GM12878 (cell line): Measurements from ENCODE around the gene CCL7.

ENCODE experiments used
- EGR1 ChIP-seq, 2 experiments: IDR thresholded peaks; 1 replicate in 1 of 2; 2 replicates in 1 of 2; pipeline ENCODE4 v1.6.1; 2011 to 2012; ENCODE audit warnings: low read depth in 2 of 2, low read length in 2 of 2, borderline replicate concordance in 1 of 2, mild to moderate bottlenecking in 1 of 2, moderate library complexity in 1 of 2
- EP300 ChIP-seq, 2 experiments: fragments of 150-350 bp in 1 of 2; IDR thresholded peaks; 2 replicates each; pipeline ENCODE4 v1.6.1; 2011 to 2012; ENCODE audit warnings: low read depth in 2 of 2, low read length in 2 of 2, borderline replicate concordance in 1 of 2, improper control_type of control experiment in 1 of 2, inconsistent platforms in 1 of 2; ENCODE audit not compliant: control insufficient read depth in 1 of 2
- EZH2 ChIP-seq: IDR thresholded peaks from 2 replicates; pipeline ENCODE4 v1.6.1; 2012; ENCODE audit warnings: low read depth, mild to moderate bottlenecking, control low read depth, inconsistent platforms, low read length, borderline replicate concordance; ENCODE audit not compliant: control insufficient read depth
- GABPA ChIP-seq: IDR thresholded peaks from 2 replicates; pipeline ENCODE4 v1.6.1; 2014; ENCODE audit warnings: antibody characterized with exemption, low read depth, mild to moderate bottlenecking, inconsistent platforms
- JUND ChIP-seq: IDR thresholded peaks from 2 replicates; pipeline ENCODE4 v1.6.1; 2012; ENCODE audit warnings: low read depth, mild to moderate bottlenecking, low read length, improper control_type of control experiment, moderate library complexity
- PAX8 ChIP-seq: fragments of 450-650 bp; IDR thresholded peaks from 2 replicates; pipeline ENCODE4 v1.6.1; 2017; ENCODE audit warnings: mild to moderate bottlenecking, moderate library complexity
- POLR2AphosphoS5 ChIP-seq: IDR thresholded peaks from 2 replicates; pipeline ENCODE4 v1.6.1; 2011; ENCODE audit warnings: mild to moderate bottlenecking, low read length, inconsistent platforms
- SRF ChIP-seq, 2 experiments: IDR thresholded peaks; 2 replicates each; pipeline ENCODE4 v1.6.1; 2011; ENCODE audit warnings: low read depth in 2 of 2, low read length in 2 of 2, mild to moderate bottlenecking in 1 of 2, moderate library complexity in 1 of 2
- TCF12 ChIP-seq: IDR thresholded peaks from 2 replicates; pipeline ENCODE4 v1.6.1; 2011; ENCODE audit warnings: low read depth, mild to moderate bottlenecking, low read length

DNA sequence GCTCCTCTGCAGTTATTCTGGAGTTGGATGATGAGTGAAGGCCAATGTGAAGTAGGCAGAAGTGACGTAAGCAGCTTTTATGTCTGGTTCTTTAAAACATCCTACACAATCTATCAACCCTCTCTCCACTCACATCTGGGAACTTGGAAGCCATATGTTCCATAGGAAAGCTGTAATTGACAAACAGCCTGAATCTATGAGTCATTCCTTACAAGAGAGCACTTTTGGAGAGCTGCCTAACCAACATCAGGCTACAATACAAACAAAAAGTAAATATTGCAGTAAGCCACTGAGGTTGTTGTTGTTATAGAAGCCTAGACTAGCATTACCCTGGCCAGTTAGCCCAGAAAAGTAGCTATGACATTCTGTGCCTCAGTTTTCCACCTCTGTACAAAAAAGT is 5.9 kb downstream of the CCL7 start:
- TF ChIP-seq POLR2AphosphoS5 (no peak), PAX8 (no peak), GABPA (no peak), TCF12 (no peak), EGR1 (IDR thresholded peaks at IDR 0.05; ENCODE audit: borderline replicate concordance in 1 of 2, low read depth in 2 of 2, low read length in 2 of 2) (no peak), EZH2 (no peak), SRF (IDR thresholded peaks at IDR 0.05; ENCODE audit: low read depth in 2 of 2, low read length in 2 of 2) (no peak), JUND (no peak), EP300 (IDR thresholded peaks at IDR 0.05; ENCODE audit: borderline replicate concordance in 1 of 2, control insufficient read depth in 1 of 2, low read depth in 2 of 2, low read length in 2 of 2) (no peak)
